Measurements from ENCODE around the gene ZNRF3. TPM values are rescaled to one million over a fixed set of nuclear protein-coding genes. Genes with fewer than 3 reads are reported as not detected.

ZNRF3 gene
- total RNA-seq, 4 donors from 2014 or later: 10.4 to 18.0 (median 14.2) TPM

DNA sequence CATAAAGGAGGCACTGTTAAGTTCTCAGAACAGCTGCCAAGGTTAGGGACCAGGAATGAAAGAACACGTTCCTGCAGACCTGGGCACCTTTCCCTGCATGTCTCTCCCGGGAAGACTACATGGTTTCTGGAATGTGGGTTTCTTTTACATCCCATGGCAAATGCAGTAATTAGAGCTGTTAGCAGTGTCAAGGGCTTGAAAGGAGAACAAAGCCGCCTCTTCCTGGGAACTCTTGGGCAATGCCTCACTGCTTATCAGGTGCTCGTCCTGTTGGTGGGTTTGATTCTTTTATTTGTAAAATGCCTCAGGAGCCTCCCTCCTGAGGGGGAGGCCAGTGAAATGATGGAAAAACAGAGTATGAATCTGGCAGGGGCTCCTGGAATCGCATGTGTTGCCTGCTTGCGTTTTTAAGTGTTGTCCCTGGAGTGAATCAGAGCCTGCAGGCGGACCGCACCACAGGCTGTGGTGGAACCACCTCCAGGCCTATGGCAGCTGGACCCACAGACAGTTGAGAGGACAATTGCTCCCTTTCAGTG lies 179.0 kb downstream of the ZNRF3 start:
- Histone ChIP-seq H3K27ac (no peak overlapping the region), H3K36me3 (no peaks in the 10 kb centered on the region), H3K27me3 (no peaks in the 10 kb centered on the region), H3K9me3 (no peaks in the 10 kb centered on the region), H3K4me3 (replicated peaks in 1 of 3) (no peak overlapping the region), H3K4me1 (peaks cover 0 to 7% of the 10 kb centered on the region in 2 donors)
- DNase-seq: peak; percentile 24 to 32
- intact Hi-C loops (cut with DNase I): no loop called here
- TF ChIP-seq, protein P1, sequence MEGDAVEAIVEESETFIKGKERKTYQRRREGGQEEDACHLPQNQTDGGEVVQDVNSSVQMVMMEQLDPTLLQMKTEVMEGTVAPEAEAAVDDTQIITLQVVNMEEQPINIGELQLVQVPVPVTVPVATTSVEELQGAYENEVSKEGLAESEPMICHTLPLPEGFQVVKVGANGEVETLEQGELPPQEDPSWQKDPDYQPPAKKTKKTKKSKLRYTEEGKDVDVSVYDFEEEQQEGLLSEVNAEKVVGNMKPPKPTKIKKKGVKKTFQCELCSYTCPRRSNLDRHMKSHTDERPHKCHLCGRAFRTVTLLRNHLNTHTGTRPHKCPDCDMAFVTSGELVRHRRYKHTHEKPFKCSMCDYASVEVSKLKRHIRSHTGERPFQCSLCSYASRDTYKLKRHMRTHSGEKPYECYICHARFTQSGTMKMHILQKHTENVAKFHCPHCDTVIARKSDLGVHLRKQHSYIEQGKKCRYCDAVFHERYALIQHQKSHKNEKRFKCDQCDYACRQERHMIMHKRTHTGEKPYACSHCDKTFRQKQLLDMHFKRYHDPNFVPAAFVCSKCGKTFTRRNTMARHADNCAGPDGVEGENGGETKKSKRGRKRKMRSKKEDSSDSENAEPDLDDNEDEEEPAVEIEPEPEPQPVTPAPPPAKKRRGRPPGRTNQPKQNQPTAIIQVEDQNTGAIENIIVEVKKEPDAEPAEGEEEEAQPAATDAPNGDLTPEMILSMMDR (IDR thresholded peaks at IDR 0.05): no peak
- TF ChIP-seq POLR2A (IDR thresholded peaks at IDR 0.05): no peak
- 49 to 60% methylated on average over 8 of the region's 8 CpGs for WGBS, 2 donors

DNA sequence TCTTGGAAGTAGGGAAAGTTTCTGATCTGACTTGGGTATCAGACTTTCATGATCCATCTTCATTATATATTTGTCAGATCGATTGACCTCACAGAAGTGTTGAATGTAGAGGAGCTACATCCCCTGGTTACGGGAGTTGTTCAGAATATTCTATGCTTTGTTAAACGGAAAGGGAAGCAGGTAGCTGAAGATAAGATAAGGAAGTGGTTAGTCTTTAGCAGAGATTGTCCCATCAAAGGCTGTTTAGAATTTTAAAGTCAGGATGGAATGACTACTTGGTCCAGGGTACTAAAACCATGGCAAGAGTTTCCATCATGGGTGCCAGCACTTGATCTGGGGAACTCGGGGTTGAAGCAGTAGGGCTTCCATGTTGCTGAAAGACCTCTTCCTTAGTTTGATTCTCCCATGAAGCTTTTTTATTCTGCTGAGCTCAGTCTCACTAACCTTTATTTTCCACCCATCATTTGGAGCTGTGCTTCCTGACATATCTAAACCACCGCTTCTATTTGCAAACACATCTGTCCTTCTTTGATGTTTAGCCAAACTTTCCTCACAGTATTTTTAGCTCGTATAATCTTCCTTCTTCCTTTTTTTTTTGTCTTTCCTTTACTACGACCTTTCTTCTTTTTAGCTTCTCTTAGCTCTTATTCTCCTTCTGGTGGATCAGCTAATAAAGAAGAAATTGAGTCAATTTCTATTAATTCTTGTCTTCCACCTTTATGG lies 182.3 kb downstream of the ZNRF3 start:
- 65 to 78% methylated on average over 7 of the region's 7 CpGs for WGBS, 2 donors
- TF ChIP-seq POLR2A (IDR thresholded peaks at IDR 0.05): no peak
- TF ChIP-seq, protein P1 (IDR thresholded peaks at IDR 0.05): no peak
- H3K27ac ChIP-seq: no peak overlapping the region
- peaks cover 0 to 7% of the 10 kb centered on the region in 2 donors for H3K4me1 ChIP-seq
- DNase-seq: no peak
- no peaks in the 10 kb centered on the region for H3K36me3 ChIP-seq
- intact Hi-C loops (cut with DNase I): no loop called here
- no peaks in the 10 kb centered on the region for H3K9me3 ChIP-seq
- no peak overlapping the region for H3K4me3 ChIP-seq (replicated peaks in 1 of 3)
- no peaks in the 10 kb centered on the region for H3K27me3 ChIP-seq

DNA sequence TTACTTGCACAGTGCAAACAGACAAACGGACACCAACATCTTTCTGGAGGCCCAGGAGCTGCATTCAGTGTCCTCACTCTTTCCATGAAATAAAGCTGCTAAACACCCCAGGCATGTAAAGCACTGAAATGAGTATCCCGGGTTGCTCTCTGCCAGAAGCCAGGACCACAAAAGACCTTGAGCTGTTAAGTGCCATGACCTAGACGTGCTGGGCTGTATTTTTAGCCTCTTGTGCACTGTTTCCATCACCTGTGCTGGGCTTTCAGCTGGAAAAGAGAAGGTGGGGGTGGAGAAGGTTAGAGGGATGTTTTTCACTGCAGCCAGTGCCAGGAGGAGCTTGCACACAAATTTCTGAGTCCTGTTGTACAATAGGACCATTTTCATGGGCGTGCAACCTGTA lies 186.1 kb downstream of the ZNRF3 start:
- Histone ChIP-seq H3K27ac (no peak overlapping the region), H3K4me3 (replicated peaks in 1 of 3) (no peak overlapping the region), H3K27me3 (no peaks in the 10 kb centered on the region), H3K36me3 (no peaks in the 10 kb centered on the region), H3K4me1 (peaks cover 15 to 23% of the 10 kb centered on the region in 2 donors), H3K9me3 (no peaks in the 10 kb centered on the region)
- intact Hi-C loops (cut with DNase I): no loop called here
- peak in 1 of 2 donors; percentile 42 for DNase-seq
- TF ChIP-seq, protein P1 (IDR thresholded peaks at IDR 0.05): no peak
- TF ChIP-seq POLR2A (IDR thresholded peaks at IDR 0.05): no peak
- 58 to 78% methylated on average over 4 of the region's 4 CpGs for WGBS, 2 donors

DNA sequence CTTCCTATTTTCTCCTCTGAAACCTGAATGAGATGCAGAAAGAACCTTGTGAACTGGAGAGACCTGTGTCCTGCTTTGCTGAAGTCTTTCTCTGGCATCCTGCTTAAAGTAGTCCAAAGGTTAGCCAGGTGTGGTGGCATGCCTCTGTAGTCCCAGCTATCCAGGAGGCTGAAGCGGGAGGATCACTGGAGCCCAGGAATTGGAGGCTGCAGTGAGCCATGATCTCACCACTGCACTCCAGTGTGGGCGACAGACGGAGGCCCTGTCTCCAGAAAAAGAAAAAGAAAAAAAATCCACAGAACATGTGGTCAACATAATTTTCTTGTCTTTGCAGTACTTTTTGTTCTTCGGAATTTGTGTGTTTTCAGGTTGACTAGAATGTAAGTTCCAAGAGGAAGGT lies 187.1 kb downstream of the ZNRF3 start:
- DNase-seq: no peak
- H3K36me3 ChIP-seq: no peaks in the 10 kb centered on the region
- TF ChIP-seq POLR2A (IDR thresholded peaks at IDR 0.05): no peak
- TF ChIP-seq, protein P1 (IDR thresholded peaks at IDR 0.05): no peak
- intact Hi-C loops (cut with DNase I): loop anchor here (10.0 kb wide), 1 partner anchor 84 kb away; no protein-coding TSS in a partner anchor
- H3K4me1 ChIP-seq: peaks cover 15 to 27% of the 10 kb centered on the region in 2 donors
- 97 to 98% methylated on average over 4 of the region's 4 CpGs for WGBS, 2 donors
- no peak overlapping the region for H3K27ac ChIP-seq
- no peaks in the 10 kb centered on the region for H3K9me3 ChIP-seq
- no peak overlapping the region for H3K4me3 ChIP-seq (replicated peaks in 1 of 3)
- H3K27me3 ChIP-seq: no peaks in the 10 kb centered on the region
